Stimulated activated CD8-positive, alpha-beta memory T cell treated with anti-CD3 and anti-CD28 coated beads, Interleukin-12 subunit alpha, Interleukin-12 subunit beta, amount 100 ng/mL, for 24 hours (primary cell): ENCODE results near the gene FBXO40.
"Not testable (repeated sequence)": the region's sequence is repeated elsewhere in the genome, so short reads cannot be mapped to it uniquely, and the experiment has no call there.

Experiments used
- DNase-seq: peaks from one replicate; pipeline ENCODE4 v3.0.0-alpha.2; 2020; ENCODE audit errors: extremely low read depth

The FBXO40 gene, protein sequence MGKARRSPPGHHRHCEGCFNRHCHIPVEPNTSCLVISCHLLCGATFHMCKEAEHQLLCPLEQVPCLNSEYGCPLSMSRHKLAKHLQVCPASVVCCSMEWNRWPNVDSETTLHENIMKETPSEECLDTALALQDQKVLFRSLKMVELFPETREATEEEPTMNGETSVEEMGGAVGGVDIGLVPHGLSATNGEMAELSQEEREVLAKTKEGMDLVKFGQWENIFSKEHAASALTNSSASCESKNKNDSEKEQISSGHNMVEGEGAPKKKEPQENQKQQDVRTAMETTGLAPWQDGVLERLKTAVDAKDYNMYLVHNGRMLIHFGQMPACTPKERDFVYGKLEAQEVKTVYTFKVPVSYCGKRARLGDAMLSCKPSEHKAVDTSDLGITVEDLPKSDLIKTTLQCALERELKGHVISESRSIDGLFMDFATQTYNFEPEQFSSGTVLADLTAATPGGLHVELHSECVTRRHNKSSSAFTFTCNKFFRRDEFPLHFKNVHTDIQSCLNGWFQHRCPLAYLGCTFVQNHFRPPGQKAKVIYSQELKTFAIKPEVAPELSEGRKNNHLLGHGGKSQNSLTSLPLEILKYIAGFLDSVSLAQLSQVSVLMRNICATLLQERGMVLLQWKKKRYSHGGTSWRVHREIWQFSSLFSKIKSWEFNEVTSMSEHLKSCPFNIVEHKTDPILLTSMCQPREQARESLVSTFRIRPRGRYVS

DNA sequence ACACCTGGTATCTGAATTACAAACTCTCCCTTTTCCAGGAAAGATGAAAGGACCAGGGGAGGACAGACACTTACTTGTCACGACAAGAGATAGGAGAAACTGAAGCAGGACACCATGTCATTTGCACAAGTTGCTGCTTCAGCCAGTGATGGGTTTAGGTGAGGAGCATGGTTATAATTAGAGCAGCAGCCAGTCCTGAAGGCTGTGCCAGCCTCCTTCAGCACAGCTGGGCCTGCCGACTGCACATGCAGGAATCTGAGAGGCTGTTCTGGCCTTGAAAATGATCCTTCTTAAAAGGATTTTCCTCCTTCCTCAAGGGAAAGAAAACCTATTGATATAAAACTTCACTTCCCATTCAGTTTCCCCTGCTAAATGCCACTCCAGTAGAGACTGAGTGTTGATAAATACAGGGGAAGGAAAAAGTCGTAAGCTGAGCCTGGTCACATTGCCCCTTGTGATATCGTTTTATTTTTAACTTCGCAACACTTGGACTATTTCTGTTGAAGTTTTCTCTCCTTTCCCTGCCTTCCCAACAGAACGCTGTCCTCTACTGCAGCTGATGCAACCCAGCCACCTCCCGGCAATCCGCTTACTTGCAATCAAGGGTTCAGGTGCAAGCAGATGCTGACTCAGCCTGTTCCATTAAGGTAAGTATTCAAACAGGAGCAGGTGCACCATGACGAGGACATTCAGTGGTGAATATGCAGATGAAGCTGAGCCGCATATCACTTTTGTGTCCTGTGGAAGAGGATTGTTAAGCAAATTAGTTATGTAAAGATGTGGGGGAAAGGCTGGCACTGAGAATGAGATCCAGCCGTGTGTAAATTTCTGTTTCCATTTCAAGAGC is at the start of gene FBXO40:
FBXO40 (plus strand) TSS at position 524 of the 847 bp plus-strand sequence. CDS start 27,197 bp downstream, outside the sequence.
- DNase-seq: no peak

DNA sequence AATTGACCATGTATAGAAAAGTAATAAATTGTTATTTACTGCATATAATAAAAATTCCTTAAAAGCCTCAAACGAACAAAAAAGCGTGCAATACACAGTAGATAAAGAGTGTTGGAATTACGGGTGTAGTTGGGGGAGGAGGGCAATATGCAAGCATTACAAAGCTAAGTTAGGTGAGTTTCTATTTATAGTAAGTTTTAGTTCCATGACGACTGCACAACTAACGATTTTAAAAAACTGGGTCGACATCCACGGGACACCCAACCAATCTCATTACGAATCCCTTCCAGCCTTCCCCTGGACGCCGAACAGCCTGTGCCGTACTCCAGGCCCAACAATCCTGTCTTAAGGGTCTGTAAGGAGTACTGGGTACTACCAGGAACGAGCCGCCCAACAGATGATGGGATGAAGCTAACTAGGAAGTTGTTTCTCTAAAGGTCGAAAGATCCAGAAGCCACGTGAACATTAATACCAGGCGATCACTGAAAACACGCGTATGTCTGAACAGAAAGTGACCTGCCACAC is 48.1 kb upstream of the FBXO40 start:
- no peak for DNase-seq

DNA sequence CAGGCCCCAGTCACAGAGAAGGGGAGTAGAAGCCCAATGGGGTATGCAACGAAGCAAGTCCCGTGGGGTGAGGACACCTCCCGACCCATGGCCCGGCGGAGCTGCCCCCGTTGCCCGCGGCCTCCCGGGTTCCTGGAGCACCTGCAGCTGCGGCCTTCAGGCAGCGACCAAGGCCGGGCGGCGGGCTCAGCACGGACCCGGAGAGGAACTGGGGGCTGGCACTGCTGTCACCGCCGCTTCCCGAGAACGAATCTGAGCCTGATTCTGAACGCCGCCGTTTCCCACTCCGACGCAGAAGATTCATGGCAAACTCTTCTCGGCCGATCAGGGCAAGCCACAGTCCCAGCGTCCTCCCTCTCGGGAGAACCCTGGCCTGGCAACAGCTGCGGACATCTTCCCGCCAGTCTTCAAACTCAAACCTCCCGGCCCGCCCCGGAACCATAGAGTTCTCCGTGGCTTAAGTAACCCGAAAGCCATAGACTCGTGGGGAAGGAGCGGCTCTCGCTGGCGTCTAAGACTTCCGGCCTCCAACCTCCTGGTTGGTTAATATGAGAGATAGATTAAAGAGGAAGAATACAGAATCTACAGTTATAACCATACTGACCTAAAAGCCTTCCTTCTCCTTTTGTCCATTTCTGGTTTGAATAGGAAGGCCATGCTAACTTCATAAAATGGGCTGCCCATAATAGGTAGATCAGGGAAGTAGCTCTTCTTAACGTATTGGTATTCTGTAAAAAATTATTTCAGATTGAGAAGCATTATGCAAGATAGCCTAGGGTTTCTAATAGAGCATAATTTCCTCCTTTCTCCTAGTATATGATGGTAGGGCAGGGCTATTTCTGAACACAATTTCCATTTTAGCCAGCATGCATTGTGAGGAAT is 47.4 kb upstream of the FBXO40 start, which contains the start of gene POLQ:
POLQ (minus strand) TSS at position 415 of the 882 bp plus-strand sequence; CDS start at position 304, 111 bp downstream.
- peak; percentile 69 for DNase-seq

DNA sequence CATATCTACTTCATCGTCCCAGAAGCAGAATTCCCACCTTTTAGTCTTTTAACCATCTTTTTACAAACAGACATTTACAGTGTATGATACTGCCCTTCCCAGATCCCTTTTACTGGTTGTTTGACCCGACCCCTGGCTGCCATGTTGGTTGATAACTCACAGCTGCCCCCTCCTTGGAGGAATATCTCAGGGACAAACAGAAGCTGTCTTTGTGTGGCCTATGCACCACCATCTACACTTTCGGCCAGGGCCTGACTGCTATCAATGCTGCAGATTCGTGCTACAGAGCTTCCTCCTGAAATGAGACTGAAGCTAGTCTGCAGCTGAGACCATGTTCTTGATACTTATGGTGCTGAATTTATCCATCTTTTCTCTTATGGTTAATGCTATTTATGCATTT is 40.8 kb upstream of the FBXO40 start:
- no peak for DNase-seq

DNA sequence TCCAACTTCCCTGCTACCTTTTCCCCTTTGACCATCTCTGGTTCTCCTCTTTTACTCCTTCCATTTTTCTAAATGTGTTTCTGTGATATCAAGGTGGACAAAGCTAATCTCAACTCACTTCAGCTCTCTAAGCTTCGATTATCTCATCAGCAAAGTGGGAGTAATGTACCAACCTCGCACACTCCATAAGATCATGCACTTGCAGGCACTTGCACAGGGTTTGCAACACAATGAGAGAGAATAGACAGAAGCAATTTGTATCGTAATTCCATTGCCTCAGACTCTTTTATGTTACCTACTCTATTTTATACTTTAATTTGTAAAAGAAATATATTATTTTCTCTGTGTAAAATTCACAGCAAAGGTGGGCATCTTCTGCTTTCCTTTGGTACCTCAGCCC is 40.4 kb upstream of the FBXO40 start:
- DNase-seq: no peak

DNA sequence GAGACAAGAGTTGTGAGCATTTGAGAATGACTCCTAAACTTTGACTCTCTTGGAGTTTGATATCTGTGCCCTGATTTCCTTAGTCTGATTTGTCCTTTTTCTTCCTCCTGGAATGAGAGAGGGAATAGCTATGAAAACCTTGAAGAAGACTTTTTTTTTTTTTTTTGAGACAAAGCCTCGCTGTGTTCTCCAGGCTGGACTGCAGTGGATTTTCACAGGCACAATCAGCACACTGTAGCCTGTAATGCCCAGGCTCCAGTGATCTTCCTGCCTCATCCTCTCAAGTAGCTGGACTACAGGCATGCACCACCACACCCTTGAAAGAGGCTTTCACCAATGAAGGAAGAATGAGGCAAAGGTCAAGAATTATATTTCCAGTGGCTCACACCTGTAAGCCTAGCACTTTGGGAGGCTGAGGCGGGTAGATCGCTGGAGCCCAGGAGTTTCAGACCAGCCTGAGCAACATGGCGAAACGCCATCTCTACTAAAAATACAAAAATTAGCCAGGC is 35.7 kb upstream of the FBXO40 start:
- no peak for DNase-seq

DNA sequence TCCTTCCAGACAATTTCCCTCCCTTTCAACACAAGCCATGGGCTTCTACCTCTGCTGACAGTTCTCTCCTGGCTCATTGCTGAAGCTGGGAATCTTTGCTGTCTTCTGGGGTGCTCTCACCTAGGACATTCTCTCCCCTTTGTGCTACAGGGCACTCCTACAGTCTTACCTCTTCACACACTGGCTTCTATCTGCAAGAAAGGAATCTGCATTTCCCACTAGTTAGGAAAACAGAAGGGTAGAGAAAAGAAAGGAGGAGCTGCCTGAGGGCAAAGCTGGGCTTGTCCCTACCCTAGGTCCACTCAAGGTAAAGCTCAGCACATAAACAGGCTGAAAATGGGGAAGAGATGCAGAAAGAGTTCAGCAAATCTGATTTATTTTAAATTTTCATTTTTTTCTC is 31.0 kb upstream of the FBXO40 start:
- DNase-seq: no peak

DNA sequence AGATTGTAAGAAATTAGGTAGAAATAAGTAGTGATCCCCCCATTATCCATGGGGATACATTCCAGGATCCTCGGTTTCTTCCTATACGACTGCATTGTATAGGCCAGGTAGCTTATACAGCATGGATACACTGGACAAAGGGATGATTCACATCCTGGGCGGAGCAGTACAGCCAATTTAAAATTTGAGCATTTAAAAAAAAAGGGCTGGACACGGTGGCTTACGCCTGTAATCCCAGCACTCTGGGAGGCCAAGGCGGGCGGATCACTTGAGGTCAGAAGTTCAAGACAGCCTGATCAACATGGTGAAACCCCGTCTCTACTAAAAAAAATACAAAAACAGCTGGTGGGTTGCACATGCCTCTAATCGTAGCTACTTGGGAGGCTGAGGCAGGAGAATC is 26.4 kb upstream of the FBXO40 start:
- no peak for DNase-seq

DNA sequence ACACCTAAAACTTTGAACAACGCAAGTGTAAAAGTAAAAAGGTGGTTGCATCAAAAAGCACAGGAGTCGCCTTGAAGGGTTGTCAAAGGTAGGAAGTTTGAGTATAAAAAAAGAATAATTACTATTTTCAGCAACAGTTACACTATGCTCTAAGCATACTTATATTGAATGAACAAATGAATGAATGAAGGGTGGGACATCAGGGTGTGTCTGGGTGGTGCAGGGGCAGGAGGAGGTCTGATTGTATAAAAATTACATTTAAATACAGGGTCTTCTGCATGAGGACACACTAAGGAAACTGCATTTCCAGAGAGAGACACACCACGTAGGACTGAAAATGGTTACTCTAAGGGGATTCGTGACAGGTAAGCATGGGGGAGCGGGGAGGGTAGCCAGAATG is 25.5 kb upstream of the FBXO40 start, which contains the start of gene ARGFX:
ARGFX (plus strand) TSS at position 301 of the 400 bp plus-strand sequence. CDS start 2,765 bp downstream, outside the sequence.
- no peak for DNase-seq

DNA sequence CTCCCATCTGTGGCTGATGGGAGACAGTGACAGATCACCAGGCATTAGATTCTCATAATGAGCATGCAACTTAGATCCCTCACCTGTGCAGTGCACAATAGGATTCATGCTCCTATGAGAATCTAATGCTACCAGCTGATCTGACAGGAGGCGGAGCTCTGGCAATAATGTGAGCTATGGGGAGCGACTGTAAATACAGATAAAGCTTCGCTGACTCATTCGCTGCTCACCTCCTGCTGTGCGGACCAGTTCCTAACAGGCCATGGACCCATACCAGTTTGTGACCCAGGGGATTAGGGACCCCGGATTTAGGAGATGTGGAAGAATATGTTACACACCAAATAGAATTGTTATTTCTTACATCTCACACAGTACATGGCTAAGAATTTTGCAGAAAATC is 18.7 kb upstream of the FBXO40 start:
- DNase-seq: no peak

DNA sequence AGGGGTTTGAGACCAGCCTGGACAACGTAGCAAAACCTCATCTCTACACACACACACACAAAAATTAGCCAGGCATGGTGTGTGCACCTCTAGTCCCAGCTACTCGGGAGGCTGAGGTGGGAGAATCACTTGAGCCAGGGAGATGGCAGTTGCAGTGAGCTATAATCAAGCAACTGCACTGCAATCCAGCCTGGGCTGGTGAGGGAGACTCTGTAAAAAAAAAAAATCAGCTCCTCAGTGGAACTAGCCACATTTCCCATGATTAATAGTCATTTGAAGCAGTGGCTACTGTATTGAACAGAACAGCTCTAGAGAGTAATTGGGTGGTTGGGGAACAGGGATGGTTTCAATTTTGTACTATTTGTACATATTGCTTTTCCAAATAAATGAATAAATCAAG is 11.5 kb upstream of the FBXO40 start:
- DNase-seq: no peak

DNA sequence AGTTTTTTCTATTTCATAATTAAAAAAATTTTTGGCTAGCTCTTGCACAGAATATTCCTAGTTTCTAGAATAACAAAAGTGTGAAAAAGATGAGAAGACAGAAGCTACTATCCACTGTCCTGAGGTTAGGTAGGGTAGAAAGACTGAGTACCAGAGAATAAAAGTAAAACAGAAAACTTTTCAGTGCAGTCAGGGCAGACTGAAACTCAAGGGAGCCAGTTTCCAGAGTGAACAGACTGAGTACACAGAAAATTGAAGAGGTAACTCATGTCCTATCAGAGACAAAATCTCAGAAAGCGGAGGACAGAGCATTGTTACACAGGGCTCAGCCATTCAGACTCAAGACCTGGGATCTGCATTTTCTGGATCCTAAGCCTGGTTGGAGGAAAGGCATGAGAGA is 8.8 kb upstream of the FBXO40 start:
- no peak for DNase-seq

DNA sequence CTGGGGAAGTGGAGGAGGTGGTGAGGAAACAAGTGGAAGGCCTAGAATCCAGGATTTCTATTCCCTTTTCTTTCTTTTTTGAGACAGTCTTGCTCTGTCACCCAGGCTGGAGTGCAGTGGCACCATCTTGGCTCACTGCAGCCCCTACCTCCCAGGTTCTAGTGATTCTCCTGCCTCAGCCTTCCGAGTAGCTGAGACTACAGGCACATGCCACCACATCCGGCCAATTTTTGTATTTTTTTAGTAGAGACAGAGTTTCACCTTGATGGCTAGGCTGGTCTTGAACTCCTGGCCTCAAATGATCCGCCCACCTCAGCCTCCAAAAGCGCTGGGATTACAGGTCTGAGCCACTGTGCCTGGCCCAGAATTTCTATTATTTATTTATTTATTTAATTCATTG is 627 bp downstream of the FBXO40 start:
- not testable (repeated sequence) for DNase-seq

DNA sequence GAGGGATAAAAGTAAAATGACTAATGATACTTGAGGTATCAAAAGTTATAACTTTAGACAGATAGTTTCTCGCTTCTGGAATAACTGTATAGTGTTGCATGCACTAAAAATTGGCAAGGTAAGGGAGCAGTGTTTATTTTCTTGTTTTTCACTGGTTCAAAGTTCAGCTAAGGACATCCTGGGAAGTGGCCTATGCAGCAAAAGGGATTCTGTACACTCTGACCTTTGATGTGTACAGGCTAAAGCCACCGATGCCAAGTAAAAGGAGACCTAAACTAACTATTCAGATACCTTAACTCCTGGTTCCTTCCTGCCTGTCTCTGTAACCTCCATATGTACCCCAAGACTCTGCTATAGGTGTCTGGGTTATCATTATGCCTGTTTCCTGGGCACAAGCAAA is 1.7 kb downstream of the FBXO40 start:
- no peak for DNase-seq

DNA sequence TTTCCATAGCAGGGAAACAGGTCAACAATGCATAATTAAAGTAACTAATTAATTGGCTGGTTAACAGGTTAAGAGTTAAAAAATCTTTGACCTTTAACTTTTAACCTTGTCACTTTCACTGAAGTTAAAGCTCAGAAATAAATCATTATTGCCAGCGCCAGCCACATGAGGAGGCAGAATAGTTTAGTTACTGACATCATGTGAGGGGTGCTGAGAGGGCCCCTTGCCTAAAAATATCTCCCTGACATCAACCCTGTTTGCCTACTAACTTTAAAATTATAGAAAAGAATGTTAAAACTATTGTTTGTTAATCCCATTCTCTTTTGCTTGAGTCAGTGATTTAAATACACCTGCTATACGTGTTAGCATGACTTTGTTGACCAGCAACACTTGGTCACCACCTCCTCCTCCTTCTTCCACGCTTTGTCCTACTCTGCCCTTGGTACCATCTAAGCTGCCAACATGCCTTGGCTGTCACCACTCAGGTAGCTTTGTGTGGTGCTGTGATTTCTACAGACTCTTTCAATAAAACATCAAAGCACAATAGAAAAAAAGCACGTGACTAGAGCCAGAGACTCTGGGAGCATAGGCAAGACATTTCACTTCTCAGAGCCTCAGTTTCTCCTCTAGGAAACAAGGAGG is 2.7 kb downstream of the FBXO40 start:
- DNase-seq: no peak

DNA sequence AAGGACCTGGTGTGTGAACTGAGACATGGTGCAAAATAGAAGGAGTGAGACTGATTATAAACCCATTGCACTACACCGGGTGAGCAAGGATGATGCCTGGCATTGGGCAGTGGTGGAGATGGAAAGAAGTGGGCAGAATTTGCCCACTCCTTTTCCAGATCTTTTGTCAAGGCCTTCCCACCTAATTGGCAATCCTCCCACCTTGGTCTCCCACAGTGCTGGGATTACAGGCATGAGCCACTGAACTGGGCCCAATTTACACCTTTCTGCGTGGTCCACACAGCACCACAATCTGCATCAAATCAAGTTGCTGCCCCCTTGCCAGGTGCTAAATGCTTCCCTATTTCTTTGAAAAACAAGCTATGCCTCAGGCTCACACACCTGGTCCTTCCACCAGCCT is 5.4 kb downstream of the FBXO40 start:
- DNase-seq: no peak

DNA sequence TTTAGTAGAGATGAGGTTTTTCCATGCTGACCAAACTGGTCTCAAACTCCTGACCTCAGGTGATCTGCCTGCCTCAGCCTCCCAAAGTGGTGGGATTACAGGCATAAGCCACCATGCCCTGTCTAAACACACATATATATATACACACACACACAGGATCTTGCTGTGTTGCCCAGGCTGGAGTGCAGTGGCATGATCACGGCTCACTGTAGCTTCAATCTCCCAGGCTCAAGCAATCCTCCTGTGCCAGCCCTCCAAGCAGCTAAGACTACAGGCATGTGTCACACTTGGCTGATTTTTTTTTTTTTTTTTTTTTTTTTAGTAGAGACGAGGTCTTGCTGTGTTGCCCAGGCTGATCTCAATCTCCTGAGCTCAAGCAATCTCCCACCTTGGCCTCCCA is 6.7 kb downstream of the FBXO40 start:
- DNase-seq: not testable (repeated sequence)

DNA sequence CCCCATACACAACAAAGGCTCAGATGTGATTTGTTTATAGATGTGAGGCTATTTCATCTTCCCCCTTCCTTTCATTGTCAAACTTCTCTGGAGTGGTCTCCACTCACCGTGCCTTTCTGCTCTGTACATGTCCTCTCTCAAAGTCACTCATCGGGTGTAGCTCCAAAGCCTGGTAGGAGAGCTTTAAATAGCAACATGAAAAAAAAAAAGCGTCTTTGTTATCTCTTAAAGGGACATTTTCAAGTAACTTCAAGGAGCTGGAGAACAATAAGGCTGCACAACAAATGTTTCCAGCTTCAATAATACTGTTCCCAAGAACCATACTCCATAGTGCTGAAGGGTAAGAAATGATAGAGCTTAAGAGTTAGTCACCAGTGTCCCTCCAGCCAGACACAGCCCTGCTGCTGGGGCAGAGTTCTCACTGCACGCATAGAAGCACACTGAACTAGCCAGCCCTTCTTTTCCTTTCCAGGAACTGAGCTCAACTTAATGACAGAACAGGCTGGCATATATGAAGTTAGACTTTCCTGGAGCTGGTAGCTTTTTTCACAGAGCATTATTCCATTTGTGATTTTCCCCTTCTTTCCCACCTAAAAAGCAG is 8.1 kb downstream of the FBXO40 start:
- no peak for DNase-seq

DNA sequence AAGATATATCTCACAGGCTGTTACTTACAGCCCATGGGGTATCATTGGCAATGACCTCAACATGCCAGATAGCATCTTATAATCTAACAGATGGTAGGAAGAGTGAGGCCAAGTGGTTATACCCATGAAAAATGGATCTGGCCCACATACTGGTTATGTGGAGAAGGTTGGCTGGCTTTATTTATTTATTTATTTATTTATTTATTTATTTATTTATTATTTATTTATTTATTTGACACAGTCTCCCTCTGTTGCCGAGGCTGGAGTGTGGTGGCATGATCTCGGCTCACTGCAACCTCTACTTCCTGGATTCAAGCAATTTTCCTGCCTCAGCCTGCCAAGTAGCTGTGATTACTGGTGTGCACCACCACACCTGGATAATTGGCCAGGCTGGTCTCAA is 11.6 kb downstream of the FBXO40 start:
- DNase-seq: no peak

DNA sequence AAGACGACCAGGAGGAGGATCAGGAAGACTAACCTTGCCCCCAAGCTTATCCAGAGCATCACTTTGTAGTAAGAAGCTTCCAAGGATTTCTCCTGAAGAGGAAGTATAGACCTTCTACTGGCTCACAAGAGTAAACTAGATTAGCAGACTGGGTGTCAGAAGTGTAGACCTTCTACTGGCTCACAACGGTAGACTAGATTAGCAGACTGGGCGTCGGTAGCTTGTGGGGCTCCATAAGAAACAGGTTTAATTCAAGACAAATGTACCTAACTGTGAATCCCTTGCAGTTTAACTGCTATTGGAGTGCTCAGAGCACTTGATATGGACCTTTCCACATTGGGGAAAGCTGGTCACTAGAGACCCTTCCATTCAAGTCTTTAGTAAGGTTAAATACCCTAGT is 12.9 kb downstream of the FBXO40 start:
- DNase-seq: no peak
